NT2/D1 (cell line): Measurements from ENCODE around the gene AKAP6.

Source experiments
- YY1 ChIP-seq: IDR thresholded peaks from 2 replicates; pipeline ENCODE4 v1.6.1; 2011; ENCODE audit not compliant: insufficient read length, insufficient read depth
- ZNF274 ChIP-seq: IDR thresholded peaks from 2 replicates; pipeline ENCODE4 v1.6.1; 2011; ENCODE audit warnings: mild to moderate bottlenecking, low read depth, low read length

- TF ChIP-seq ZNF274, result no peak
- TF ChIP-seq YY1, result no peak
These were observed 498.4 kb downstream of the AKAP6 start for GRCh38 chr14:32827514-32827913.
